Neural cell (in vitro differentiated cells): Measurements from ENCODE around the gene PKIB. TPM values are rescaled to one million over a fixed set of nuclear protein-coding genes. Genes with fewer than 3 reads are reported as not detected.

ENCODE experiments used
- H2AFZ ChIP-seq: fragments of 200-600, 300-800 bp; sonication (generic), shearing (Covaris generic); 2 replicates; pipeline ENCODE4 v1.6.0; 2014; ENCODE audit warnings: low read depth, mild to moderate bottlenecking, antibody characterized with exemption, low read length, moderate library complexity
- H3F3A ChIP-seq: fragments of 200-600 bp; shearing (Covaris generic); 2 replicates; pipeline ENCODE4 v1.6.1; 2016; ENCODE audit warnings: mild to moderate bottlenecking, moderate library complexity, mixed read lengths, antibody characterized with exemption, low read length; ENCODE audit not compliant: insufficient read depth, poor library complexity, severe bottlenecking
- H3K27ac ChIP-seq: fragments of 200-600, 300-800 bp; sonication (generic), shearing (Covaris generic); 2 replicates; pipeline ENCODE4 v1.5.1; 2014; ENCODE audit warnings: mild to moderate bottlenecking, low read length, moderate library complexity
- H3K27me3 ChIP-seq: fragments of 300-800, 200-600 bp; sonication (generic), shearing (Covaris generic); 2 replicates; pipeline ENCODE4 v1.6.0; 2014; ENCODE audit warnings: mild to moderate bottlenecking, low read depth, low read length, moderate library complexity; ENCODE audit not compliant: insufficient read depth
- H3K36me3 ChIP-seq: fragments of 300-800, 200-600 bp; sonication (generic), shearing (Covaris generic); 2 replicates; pipeline ENCODE4 v1.5.1; 2014; ENCODE audit warnings: mild to moderate bottlenecking, antibody characterized with exemption, low read length, moderate library complexity; ENCODE audit not compliant: insufficient read depth
- H3K4me2 ChIP-seq: fragments of 300-800, 200-600 bp; sonication (generic), shearing (Covaris generic); 2 replicates; pipeline ENCODE4 v1.6.0; 2014; ENCODE audit warnings: mild to moderate bottlenecking, low read length
- H3K4me3 ChIP-seq: fragments of 300-800, 200-600 bp; sonication (generic), shearing (Covaris generic); 2 replicates; pipeline ENCODE4 v1.5.1; 2014; ENCODE audit warnings: mild to moderate bottlenecking, low read length, moderate library complexity
- H3K79me2 ChIP-seq: fragments of 200-600 bp; shearing (Covaris generic); replicated peaks from 2 replicates; pipeline ENCODE4 v1.6.0; 2014; ENCODE audit warnings: mild to moderate bottlenecking, low read length, moderate library complexity; ENCODE audit not compliant: insufficient read depth
- H3K9ac ChIP-seq: fragments of 300-800, 200-600 bp; sonication (generic), shearing (Covaris generic); 2 replicates; pipeline ENCODE4 v1.6.1; 2016; ENCODE audit warnings: mild to moderate bottlenecking, low read length, mixed read lengths
- H3K9me2 ChIP-seq: fragments of 200-600 bp; shearing (Covaris generic); 2 replicates; pipeline ENCODE4 v1.6.1; 2016; ENCODE audit warnings: mild to moderate bottlenecking, low read length, mixed read lengths; ENCODE audit not compliant: insufficient read depth
- H3K9me3 ChIP-seq: fragments of 200-600, 300-800 bp; sonication (generic), shearing (Covaris generic); 2 replicates; pipeline ENCODE4 v1.6.1; 2016; ENCODE audit warnings: mild to moderate bottlenecking, mixed run types, low read length, moderate library complexity, mixed read lengths
- H4K20me1 ChIP-seq: fragments of 200-600 bp; shearing (Covaris generic); 2 replicates; pipeline ENCODE4 v1.6.1; 2016; ENCODE audit warnings: mild to moderate bottlenecking, mixed run types; ENCODE audit not compliant: insufficient read depth
- EP300 ChIP-seq: fragments of 450-650 bp; conservative IDR thresholded peaks from 2 replicates; pipeline ENCODE4 v1.6.1; 2014; ENCODE audit warnings: antibody characterized with exemption, mild to moderate bottlenecking, moderate library complexity; ENCODE audit not compliant: poor library complexity, severe bottlenecking
- EZH2 ChIP-seq: fragments of 200-600, 300-800 bp; shearing (Covaris generic), sonication (generic); IDR thresholded peaks from 2 replicates; pipeline ENCODE4 v1.6.1; 2014; ENCODE audit warnings: antibody characterized with exemption, low read length, borderline replicate concordance, mild to moderate bottlenecking; ENCODE audit not compliant: insufficient read depth, poor library complexity, severe bottlenecking
- MXI1 ChIP-seq: fragments of 450-650 bp; conservative IDR thresholded peaks from 2 replicates; pipeline ENCODE4 v1.6.1; 2014; ENCODE audit warnings: antibody characterized with exemption, mild to moderate bottlenecking; ENCODE audit not compliant: poor library complexity, severe bottlenecking
- POLR2AphosphoS5 ChIP-seq: IDR thresholded peaks from 2 replicates; pipeline ENCODE4 v1.6.1; 2012
- RAD21 ChIP-seq: fragments of 450-650 bp; conservative IDR thresholded peaks from 2 replicates; pipeline ENCODE4 v1.6.1; 2014; ENCODE audit warnings: antibody characterized with exemption, mild to moderate bottlenecking, moderate library complexity
- SMC3 ChIP-seq: fragments of 450-650 bp; conservative IDR thresholded peaks from 2 replicates; pipeline ENCODE4 v1.6.1; 2014; ENCODE audit warnings: antibody characterized with exemption, mild to moderate bottlenecking, moderate library complexity; ENCODE audit not compliant: poor library complexity
- TAF1 ChIP-seq: IDR thresholded peaks from 2 replicates; pipeline ENCODE4 v1.6.1; 2012; ENCODE audit warnings: low read depth
- polyA plus RNA-seq: library from polyadenylated mRNA; depleted of rRNA; stranded (reverse); fragments of >200 nt; gene quantifications from 2 replicates; pipeline ENCODE4 v1.2.3, GENCODE V29; 2014
- TF ChIP-seq, protein P1 (sequence below): IDR thresholded peaks from 2 replicates; pipeline ENCODE4 v1.6.1; 2012; ENCODE audit warnings: borderline replicate concordance
- TF ChIP-seq, protein P2 (sequence below): fragments of 450-650 bp; IDR thresholded peaks from 2 replicates; pipeline ENCODE4 v1.5.1; 2014; ENCODE audit warnings: antibody characterized with exemption, mild to moderate bottlenecking, moderate library complexity; ENCODE audit not compliant: poor library complexity, severe bottlenecking

PKIB gene
- polyA plus RNA-seq, 1 donor from 2014 or later, result 22.8 TPM

DNA sequence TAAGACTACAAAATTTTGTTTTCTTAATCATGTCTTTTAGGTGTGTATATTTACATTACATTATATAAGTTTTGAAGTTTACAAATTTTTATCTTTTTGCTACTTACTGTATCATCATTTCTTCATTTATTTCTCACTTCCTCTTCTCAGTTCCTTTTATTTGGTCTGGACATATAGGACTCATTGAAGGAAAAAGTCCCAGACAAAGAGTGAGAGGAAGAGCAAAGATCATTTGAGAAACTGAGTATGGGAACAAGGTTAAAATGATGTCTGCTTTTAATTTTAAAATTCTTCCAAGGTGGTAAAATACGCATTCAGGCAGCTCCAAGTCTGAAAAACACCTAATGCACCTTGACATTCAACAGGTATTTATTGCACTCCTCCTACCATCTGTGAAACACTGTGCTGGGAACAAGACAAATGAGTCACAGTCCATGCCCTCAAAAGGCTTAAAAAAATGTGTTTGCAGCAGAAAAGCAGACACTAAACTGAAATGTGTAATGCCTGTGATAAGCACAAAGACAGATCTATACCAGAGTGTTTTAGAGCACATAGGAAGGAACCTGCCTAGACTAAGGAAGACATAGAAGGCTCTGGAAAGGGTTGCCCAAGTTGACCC lies 63.2 kb downstream of the PKIB start:
- TF ChIP-seq, protein P1, sequence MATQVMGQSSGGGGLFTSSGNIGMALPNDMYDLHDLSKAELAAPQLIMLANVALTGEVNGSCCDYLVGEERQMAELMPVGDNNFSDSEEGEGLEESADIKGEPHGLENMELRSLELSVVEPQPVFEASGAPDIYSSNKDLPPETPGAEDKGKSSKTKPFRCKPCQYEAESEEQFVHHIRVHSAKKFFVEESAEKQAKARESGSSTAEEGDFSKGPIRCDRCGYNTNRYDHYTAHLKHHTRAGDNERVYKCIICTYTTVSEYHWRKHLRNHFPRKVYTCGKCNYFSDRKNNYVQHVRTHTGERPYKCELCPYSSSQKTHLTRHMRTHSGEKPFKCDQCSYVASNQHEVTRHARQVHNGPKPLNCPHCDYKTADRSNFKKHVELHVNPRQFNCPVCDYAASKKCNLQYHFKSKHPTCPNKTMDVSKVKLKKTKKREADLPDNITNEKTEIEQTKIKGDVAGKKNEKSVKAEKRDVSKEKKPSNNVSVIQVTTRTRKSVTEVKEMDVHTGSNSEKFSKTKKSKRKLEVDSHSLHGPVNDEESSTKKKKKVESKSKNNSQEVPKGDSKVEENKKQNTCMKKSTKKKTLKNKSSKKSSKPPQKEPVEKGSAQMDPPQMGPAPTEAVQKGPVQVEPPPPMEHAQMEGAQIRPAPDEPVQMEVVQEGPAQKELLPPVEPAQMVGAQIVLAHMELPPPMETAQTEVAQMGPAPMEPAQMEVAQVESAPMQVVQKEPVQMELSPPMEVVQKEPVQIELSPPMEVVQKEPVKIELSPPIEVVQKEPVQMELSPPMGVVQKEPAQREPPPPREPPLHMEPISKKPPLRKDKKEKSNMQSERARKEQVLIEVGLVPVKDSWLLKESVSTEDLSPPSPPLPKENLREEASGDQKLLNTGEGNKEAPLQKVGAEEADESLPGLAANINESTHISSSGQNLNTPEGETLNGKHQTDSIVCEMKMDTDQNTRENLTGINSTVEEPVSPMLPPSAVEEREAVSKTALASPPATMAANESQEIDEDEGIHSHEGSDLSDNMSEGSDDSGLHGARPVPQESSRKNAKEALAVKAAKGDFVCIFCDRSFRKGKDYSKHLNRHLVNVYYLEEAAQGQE, result no peak
- TF ChIP-seq RAD21 (no peak), POLR2AphosphoS5 (no peak), TAF1 (no peak), EP300 (no peak), SMC3 (no peak), MXI1 (no peak), EZH2 (no peak)
- TF ChIP-seq, protein P2, sequence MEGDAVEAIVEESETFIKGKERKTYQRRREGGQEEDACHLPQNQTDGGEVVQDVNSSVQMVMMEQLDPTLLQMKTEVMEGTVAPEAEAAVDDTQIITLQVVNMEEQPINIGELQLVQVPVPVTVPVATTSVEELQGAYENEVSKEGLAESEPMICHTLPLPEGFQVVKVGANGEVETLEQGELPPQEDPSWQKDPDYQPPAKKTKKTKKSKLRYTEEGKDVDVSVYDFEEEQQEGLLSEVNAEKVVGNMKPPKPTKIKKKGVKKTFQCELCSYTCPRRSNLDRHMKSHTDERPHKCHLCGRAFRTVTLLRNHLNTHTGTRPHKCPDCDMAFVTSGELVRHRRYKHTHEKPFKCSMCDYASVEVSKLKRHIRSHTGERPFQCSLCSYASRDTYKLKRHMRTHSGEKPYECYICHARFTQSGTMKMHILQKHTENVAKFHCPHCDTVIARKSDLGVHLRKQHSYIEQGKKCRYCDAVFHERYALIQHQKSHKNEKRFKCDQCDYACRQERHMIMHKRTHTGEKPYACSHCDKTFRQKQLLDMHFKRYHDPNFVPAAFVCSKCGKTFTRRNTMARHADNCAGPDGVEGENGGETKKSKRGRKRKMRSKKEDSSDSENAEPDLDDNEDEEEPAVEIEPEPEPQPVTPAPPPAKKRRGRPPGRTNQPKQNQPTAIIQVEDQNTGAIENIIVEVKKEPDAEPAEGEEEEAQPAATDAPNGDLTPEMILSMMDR, result no peak

DNA sequence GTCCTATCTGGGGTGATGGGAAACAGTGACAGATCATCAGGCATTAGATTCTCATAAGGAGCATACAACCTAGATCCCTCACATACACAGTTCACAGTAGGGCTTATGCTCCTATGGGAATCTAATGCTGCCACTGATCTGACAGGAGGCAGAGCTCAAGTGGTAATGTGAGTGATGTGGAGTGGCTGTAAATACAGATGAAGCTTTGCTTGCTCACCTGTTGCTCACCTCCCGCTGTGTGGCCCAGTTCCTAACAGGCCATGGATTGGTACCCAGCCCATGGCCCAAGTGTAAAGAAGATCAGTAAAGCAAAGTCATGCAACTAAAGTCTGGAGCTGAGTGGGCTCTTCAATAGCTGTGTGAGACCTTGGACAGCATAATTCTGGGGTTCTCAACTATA lies 65.9 kb downstream of the PKIB start:
- Histone ChIP-seq H2AFZ (no peak overlapping the region), H3K9me3 (no peaks in the 10 kb centered on the region), H3K27ac (no peak overlapping the region), H3K27me3 (no peaks in the 10 kb centered on the region), H3F3A (no peaks in the 10 kb centered on the region), H4K20me1 (no peaks in the 10 kb centered on the region), H3K9me2 (no peaks in the 10 kb centered on the region), H3K36me3 (no peaks in the 10 kb centered on the region), H3K9ac (no peak overlapping the region), H3K4me3 (no peak overlapping the region), H3K79me2 (no peaks in the 10 kb centered on the region), H3K4me2 (no peak overlapping the region)
- TF ChIP-seq EP300, result no peak
- TF ChIP-seq TAF1, result no peak
- no peak for TF ChIP-seq SMC3
- TF ChIP-seq RAD21, result no peak
- no peak for TF ChIP-seq EZH2

More for the DNA sequence above, 63.2 kb downstream of the PKIB start:
- Histone ChIP-seq H3K79me2 (no peaks in the 10 kb centered on the region), H3K9ac (no peak overlapping the region), H2AFZ (no peak overlapping the region), H3F3A (no peaks in the 10 kb centered on the region), H4K20me1 (no peaks in the 10 kb centered on the region), H3K9me3 (no peaks in the 10 kb centered on the region), H3K27me3 (no peaks in the 10 kb centered on the region), H3K36me3 (no peaks in the 10 kb centered on the region), H3K27ac (no peak overlapping the region), H3K9me2 (no peaks in the 10 kb centered on the region), H3K4me2 (no peak overlapping the region), H3K4me3 (no peak overlapping the region)
